AG09319 (cell line): ENCODE data around the gene ZBTB16.

Experiments
- DNase-seq: peaks from one replicate; pipeline ENCODE4 v3.0.0-alpha.2; 2010; ENCODE audit warnings: low read depth; ENCODE audit errors: extremely low read depth
- CTCF ChIP-seq: IDR thresholded peaks from 2 replicates; pipeline ENCODE4 v1.5.1; 2011; ENCODE audit warnings: low read depth, mild to moderate bottlenecking, inconsistent platforms, low read length, moderate library complexity

Gene ZBTB16

GRCh38 chr11:114225661-114226060 is 166.2 kb downstream of the ZBTB16 start:
- TF ChIP-seq CTCF: no peak
- DNase-seq: no peak

DNA sequence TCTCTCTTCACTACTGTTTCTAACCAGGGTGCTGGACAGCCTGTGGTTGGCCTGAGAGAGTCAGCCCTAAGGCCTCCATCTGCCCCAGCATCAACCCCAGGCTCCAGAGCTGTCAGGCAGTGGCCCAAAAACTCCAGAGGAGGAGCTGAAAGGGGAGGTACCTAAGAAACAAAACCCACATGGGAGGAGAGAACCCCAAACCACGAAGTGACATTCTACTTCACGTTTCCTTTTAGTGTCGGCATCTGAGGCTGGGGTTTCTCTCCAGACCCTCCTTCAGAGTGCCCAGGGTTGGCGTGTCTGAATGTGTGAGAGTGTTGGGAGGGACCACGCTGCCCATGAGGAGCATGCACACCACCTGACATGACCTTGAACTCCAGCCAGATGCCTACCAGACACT is 166.8 kb downstream of the ZBTB16 start:
- DNase-seq: no peak
- no peak for TF ChIP-seq CTCF

DNA sequence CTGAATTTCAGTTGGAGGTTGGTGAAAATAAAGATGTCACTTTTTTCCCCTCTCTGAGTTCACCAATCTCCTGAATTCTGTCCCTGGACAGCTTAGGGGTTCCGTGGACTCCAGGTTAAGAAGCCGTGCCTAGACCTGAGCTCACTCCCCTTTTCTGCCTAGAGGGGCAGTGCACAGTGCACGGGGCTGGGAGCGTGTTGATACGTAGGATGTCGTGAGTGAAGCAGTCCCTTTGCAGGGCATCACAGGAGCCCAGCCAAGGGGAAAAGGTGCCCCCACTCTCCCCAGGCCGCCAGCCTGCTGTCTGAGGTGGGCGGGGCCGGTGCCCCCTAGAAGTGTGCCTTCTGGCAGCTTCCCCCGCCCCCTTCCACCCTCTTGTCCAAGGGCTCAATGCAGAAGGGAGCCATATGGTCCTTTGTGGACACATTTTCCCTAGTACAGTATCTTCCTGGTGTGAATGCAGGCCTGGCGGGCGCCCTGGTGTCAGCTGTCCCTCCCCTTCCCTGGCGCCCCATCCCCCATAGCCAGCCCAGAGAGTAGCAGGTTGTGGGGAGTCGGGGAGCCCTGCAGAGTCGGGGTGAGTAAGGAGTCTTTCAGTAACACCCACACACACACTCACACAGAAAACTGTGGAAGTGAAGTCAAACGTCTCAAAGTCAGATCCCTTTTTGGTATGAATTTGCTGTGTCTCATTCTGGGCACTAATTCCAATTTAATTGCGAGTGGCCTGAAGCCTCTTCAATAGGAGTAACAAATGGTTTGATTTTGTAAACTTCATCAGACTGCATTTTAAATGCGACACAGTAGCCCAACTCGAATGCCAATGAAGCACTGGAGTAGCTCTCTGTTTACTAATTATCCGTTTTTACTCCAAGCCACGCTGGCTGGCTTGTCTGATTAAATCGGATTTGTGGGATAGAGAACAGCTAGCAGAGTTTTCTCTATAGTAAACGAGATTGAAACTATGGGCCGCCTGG is 169.2 kb downstream of the ZBTB16 start:
- no peak for DNase-seq
- no peak for TF ChIP-seq CTCF

GRCh38 chr11:114230031-114230704 is 170.7 kb downstream of the ZBTB16 start:
- no peak for DNase-seq
- no peak for TF ChIP-seq CTCF

- TF ChIP-seq CTCF: no peak
- DNase-seq: no peak
Observed at GRCh38 chr11:114232400-114233059, 173.0 kb downstream of the ZBTB16 start.

DNA sequence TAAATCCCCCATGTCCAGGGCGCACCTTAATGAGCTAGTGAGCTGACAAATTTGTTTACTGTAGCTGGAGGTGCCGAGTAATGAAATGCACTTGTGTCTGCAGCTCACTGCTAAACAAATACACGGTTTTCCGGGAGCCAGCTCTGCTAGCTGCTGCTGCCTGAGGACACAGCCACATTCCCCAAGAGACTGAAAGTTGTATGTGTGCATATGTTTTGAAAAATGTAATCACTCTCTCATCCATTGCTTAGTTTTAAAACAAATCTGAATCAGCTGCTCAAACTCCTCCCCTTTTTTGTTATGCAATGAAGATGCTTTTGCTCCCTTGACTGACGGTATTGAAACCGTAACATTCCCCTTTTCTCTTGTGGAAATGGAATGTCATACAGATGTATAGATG is 174.2 kb downstream of the ZBTB16 start:
- no peak for DNase-seq
- TF ChIP-seq CTCF: no peak
